PC-3 (cell line): ENCODE results near the gene SNAPC2. TPM values are rescaled to one million over a fixed set of nuclear protein-coding genes. Genes with fewer than 3 reads are reported as not detected.

Source experiments
- ATAC-seq: fragments of 200-7000 bp; cut with Tn5 transposase; 2 replicates; pipeline ENCODE4 v1.9.1; 2020; ENCODE audit warnings: mild to moderate bottlenecking, moderate library complexity
- BruUV-seq: library from RNA; stranded (reverse); fragments of 400-500 nt; replicated peaks from 2 replicates; lab custom pipeline; 2021; lab: Mats Ljungman, UMichigan
- CTCF ChIA-PET: fragments of 300-600 bp; sonication (Branson Sonifier 250); formaldehyde crosslinking; loops from one replicate; lab custom pipeline; 2022; ENCODE audit warnings: antibody characterized with exemption; lab: Charles Lee
- POLR2A ChIA-PET: fragments of 300-600 bp; sonication (Branson Sonifier 250); formaldehyde crosslinking; loops from one replicate; lab custom pipeline; 2022; ENCODE audit warnings: antibody characterized with exemption; ENCODE audit not compliant: unreplicated experiment; lab: Charles Lee
- DNase-seq: peaks from one replicate; pipeline ENCODE4 v3.0.0-alpha.2; 2015
- H2AFZ ChIP-seq: fragments of 300-600 bp; sonication (generic); 2 replicates; pipeline ENCODE4 v1.6.0; 2016; ENCODE audit warnings: antibody characterized with exemption, low read length
- H3F3A ChIP-seq: fragments of 300-600 bp; sonication (generic); one replicate; pipeline ENCODE4 v1.6.0; 2017; ENCODE audit warnings: antibody characterized with exemption, low read length, control low read depth, mild to moderate bottlenecking; ENCODE audit not compliant: unreplicated experiment
- H3K27ac ChIP-seq: fragments of 300-600 bp; sonication (generic); 2 replicates; pipeline ENCODE4 v1.5.1; 2016; ENCODE audit warnings: mild to moderate bottlenecking, low read length
- H3K27me3 ChIP-seq: fragments of 300-600 bp; sonication (generic); 2 replicates; pipeline ENCODE4 v1.6.1; 2016; ENCODE audit warnings: low read length, mixed read lengths
- H3K36me3 ChIP-seq: fragments of 300-600 bp; sonication (generic); 2 replicates; pipeline ENCODE4 v1.6.1; 2016; ENCODE audit warnings: low read depth, mixed run types, low read length, mixed read lengths
- H3K4me1 ChIP-seq: fragments of 300-600 bp; sonication (generic); 2 replicates; pipeline ENCODE4 v1.5.1; 2016; ENCODE audit warnings: low read length; ENCODE audit not compliant: insufficient read depth
- H3K4me2 ChIP-seq: fragments of 300-600 bp; sonication (generic); 2 replicates; pipeline ENCODE4 v1.6.0; 2016; ENCODE audit warnings: low read length
- H3K4me3 ChIP-seq: fragments of 300-600 bp; sonication (generic); 2 replicates; pipeline ENCODE4 v1.5.1; 2016; ENCODE audit warnings: mild to moderate bottlenecking, low read length, mixed read lengths
- H3K79me2 ChIP-seq: fragments of 300-600 bp; sonication (generic); 2 replicates; pipeline ENCODE4 v1.6.1; 2017; ENCODE audit warnings: low read length, mixed read lengths
- H3K9ac ChIP-seq: fragments of 300-600 bp; sonication (generic); 2 replicates; pipeline ENCODE4 v1.6.0; 2016; ENCODE audit warnings: mild to moderate bottlenecking, low read length
- H3K9me2 ChIP-seq: fragments of 300-600 bp; sonication (generic); replicated peaks from 2 replicates; pipeline ENCODE4 v1.6.1; 2016; ENCODE audit warnings: mixed run types, low read length, mixed read lengths
- H3K9me3 ChIP-seq: fragments of 300-600 bp; sonication (generic); 2 replicates; pipeline ENCODE4 v1.6.1; 2016; ENCODE audit warnings: low read length, mixed read lengths
- H4K20me1 ChIP-seq: fragments of 300-600 bp; sonication (generic); 2 replicates; pipeline ENCODE4 v1.6.1; 2016; ENCODE audit warnings: low read length, mixed read lengths
- EZH2 ChIP-seq: fragments of 300-600 bp; sonication (generic); IDR thresholded peaks from one replicate; pipeline ENCODE4 v1.6.1; 2017; ENCODE audit warnings: antibody characterized with exemption, mild to moderate bottlenecking, low read length; ENCODE audit not compliant: unreplicated experiment
- EZH2phosphoT487 ChIP-seq: fragments of 300-600 bp; sonication (generic); IDR thresholded peaks from 2 replicates; pipeline ENCODE4 v1.6.1; 2018; ENCODE audit warnings: mild to moderate bottlenecking, antibody characterized with exemption, low read length, borderline replicate concordance
- intact Hi-C: fragments of 100-400 bp; cut with micrococcal nuclease; formaldehyde crosslinking; loops from 2 replicates; pipeline ENCODE4 v1.9.0; 2023
- total RNA-seq: library from RNA; depleted of rRNA; stranded (reverse); fragments of >200 nt; gene quantifications from 2 replicates; pipeline ENCODE4 v1.2.3, GENCODE V29; 2014
- TF ChIP-seq, protein P1 (sequence below): fragments of 300-600 bp; sonication (generic); conservative IDR thresholded peaks from 2 replicates; pipeline ENCODE4 v1.5.1; 2017; ENCODE audit warnings: antibody characterized with exemption, low read depth, mild to moderate bottlenecking, low read length

SNAPC2 gene
- total RNA-seq, 1 experiment from 2014 or later, result 40.1 TPM

DNA sequence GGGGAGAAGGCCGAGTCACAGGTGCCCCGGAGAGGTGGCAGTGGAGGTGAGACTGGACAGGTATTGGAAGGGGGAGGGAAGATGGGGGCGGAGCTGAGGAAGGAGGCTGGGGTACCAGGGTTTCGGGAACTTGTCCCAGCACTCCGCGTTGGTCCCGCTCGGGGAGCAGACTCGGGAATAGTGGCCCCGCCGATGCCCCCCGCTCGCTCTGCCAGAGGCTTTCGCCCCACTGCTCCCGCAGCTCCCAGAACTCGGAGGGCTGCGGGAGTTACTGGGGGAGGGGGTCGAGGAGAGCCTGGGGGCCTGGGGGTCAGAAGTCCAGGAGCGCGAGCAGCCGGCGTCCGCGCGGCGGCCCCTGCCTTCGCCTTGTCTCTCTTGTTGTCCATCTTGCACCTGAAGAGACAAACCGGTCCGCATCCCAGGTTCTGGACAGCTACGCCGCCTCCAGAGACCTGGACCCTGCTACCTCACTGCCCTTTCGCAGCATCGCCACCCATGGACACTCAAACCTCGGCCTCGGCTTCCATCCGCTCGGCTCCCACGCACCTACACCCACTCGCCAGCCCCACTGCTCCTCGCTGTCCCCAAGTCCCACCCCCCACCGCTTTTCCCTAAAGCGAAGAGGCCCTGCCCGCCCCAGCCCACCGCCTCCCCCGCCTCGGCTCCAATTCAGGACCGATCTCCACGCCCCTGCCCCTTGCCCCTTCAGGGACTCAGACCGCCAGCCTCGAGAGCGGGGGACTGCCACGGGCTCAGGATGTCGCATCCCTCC is 46.6 kb upstream of the SNAPC2 start:
- POLR2A ChIA-PET, result no interaction called here
- no peaks in the 10 kb centered on the region for H3K9me3 ChIP-seq

GRCh38 chr19:7874076-7874896 is 45.9 kb upstream of the SNAPC2 start, which contains the start of gene PRR36:
PRR36 (minus strand) TSS chr19:7874390; CDS start chr19:7873689, 701 bp downstream.
- peaks cover 20% of the 10 kb centered on the region for H3K4me1 ChIP-seq
- peaks cover 10% of the 10 kb centered on the region for H3F3A ChIP-seq
- peak within 1 kb of the TSS; percentile 28; the same call in 1 of the 2 replicates for H3K9ac ChIP-seq
- TF ChIP-seq EZH2, result no peak
- TF ChIP-seq, protein P1, sequence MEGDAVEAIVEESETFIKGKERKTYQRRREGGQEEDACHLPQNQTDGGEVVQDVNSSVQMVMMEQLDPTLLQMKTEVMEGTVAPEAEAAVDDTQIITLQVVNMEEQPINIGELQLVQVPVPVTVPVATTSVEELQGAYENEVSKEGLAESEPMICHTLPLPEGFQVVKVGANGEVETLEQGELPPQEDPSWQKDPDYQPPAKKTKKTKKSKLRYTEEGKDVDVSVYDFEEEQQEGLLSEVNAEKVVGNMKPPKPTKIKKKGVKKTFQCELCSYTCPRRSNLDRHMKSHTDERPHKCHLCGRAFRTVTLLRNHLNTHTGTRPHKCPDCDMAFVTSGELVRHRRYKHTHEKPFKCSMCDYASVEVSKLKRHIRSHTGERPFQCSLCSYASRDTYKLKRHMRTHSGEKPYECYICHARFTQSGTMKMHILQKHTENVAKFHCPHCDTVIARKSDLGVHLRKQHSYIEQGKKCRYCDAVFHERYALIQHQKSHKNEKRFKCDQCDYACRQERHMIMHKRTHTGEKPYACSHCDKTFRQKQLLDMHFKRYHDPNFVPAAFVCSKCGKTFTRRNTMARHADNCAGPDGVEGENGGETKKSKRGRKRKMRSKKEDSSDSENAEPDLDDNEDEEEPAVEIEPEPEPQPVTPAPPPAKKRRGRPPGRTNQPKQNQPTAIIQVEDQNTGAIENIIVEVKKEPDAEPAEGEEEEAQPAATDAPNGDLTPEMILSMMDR, result no peak
- no peak for TF ChIP-seq EZH2phosphoT487
- BruUV-seq, result no TSS peak
- peak within 1 kb of the TSS; percentile 69 for H3K4me3 ChIP-seq
- H4K20me1 ChIP-seq, result no peaks in the 10 kb centered on the region
- no peaks in the 10 kb centered on the region for H3K9me3 ChIP-seq
- ChIA-PET POLR2A (interaction anchor here (0.6 kb wide), 1 partner anchor 17 kb away, joined by 5 read pairs; no protein-coding TSS in a partner anchor), CTCF (no interaction called here)
- H3K36me3 ChIP-seq, result no peaks in the 10 kb centered on the region
- no peaks in the 10 kb centered on the region for H3K79me2 ChIP-seq
- intact Hi-C loops, result no loop called here
- no peaks in the 10 kb centered on the region for H3K9me2 ChIP-seq
- ATAC-seq (peak; percentile 45), DNase-seq (peak; percentile 80)
- no peak within 1 kb of the TSS for H3K27ac ChIP-seq
- H3K4me2 ChIP-seq, result peak within 1 kb of the TSS; percentile 89
- no peaks in the 10 kb centered on the region for H3K27me3 ChIP-seq
- peak within 1 kb of the TSS; percentile 81 for H2AFZ ChIP-seq

More for the DNA sequence above, 46.6 kb upstream of the SNAPC2 start:
- no TSS peak for BruUV-seq
- no peaks in the 10 kb centered on the region for H3K79me2 ChIP-seq
- no peaks in the 10 kb centered on the region for H3K27me3 ChIP-seq
- ATAC-seq (no peak), DNase-seq (no peak)
- H3K36me3 ChIP-seq, result no peaks in the 10 kb centered on the region
- peak overlapping the region; percentile 28; the same call in 1 of the 2 replicates for H3K9ac ChIP-seq
- no peaks in the 10 kb centered on the region for H3K9me2 ChIP-seq
- CTCF ChIA-PET, result no interaction called here
- peak overlapping the region; percentile 89 for H3K4me2 ChIP-seq
- intact Hi-C loops, result no loop called here
- TF ChIP-seq EZH2phosphoT487 (no peak), EZH2 (no peak)
- TF ChIP-seq, protein P1, result no peak
- H4K20me1 ChIP-seq, result no peaks in the 10 kb centered on the region
- peak overlapping the region; percentile 69 for H3K4me3 ChIP-seq
- H3F3A ChIP-seq, result peaks cover 10% of the 10 kb centered on the region
- peaks cover 21% of the 10 kb centered on the region for H3K4me1 ChIP-seq
- H3K27ac ChIP-seq, result no peak overlapping the region
- peak overlapping the region; percentile 81 for H2AFZ ChIP-seq
